AG20443 (cell line): Measurements from ENCODE around the gene SDHAF1.
A peak's percentile ranks its signal among the peaks of the same experiment; 100 is the strongest.
"Not testable (repeated sequence)": the region's sequence is repeated elsewhere in the genome, so short reads cannot be mapped to it uniquely, and the experiment has no call there.

Experiments
- DNase-seq: peaks from one replicate; pipeline ENCODE4 v3.0.0; 2012; ENCODE audit warnings: low spot score, mixed read lengths

Gene SDHAF1

DNA sequence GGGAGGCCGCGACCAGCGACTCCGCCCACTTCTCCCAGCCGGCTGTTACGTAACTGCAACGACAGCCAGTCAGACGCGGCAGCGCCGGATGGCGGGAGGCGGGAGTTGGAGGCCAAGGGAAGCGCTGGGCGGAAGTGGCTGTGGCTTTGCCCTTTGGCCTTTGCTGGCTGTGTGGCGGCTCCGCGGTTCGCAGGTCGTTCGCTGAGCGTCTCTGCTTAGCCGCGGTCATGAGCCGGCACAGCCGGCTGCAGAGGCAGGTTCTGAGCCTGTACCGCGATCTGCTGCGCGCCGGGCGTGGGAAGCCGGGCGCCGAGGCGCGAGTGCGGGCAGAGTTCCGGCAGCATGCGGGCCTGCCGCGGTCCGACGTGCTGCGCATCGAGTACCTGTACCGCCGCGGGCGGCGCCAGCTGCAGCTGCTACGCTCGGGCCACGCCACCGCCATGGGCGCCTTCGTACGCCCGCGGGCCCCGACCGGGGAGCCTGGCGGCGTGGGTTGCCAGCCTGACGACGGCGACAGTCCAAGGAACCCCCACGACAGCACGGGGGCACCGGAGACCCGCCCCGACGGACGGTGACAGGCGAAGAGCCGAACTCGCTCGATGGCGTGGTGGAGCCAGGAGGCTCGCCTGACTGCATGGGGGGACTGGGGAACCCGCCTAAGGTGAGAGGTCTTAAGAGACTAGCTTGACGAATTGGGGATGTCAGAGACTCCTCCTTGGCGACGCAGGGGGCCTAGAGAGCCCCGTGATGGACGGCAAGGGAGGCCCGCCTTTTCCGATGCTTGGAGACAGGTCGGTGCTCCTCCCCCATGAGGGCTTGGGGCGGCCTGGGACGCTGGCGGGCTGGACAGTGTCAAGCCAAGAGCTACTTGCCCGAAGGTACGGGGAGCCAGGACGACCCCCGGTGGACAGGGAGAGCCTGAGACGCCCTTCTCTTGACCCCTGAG, at the start of gene SDHAF1:
Gene SDHAF1 (plus strand): TSS at position 141 of the 946 bp plus-strand sequence. CDS start 87 bp downstream, at position 228.
- DNase-seq, result peak; percentile 98

GRCh38 chr19:35946203-35946602, 48.8 kb upstream of the SDHAF1 start:
- DNase-seq, result no peak

GRCh38 chr19:35949131-35949530, 45.9 kb upstream of the SDHAF1 start:
- DNase-seq, result peak; percentile 28

DNA sequence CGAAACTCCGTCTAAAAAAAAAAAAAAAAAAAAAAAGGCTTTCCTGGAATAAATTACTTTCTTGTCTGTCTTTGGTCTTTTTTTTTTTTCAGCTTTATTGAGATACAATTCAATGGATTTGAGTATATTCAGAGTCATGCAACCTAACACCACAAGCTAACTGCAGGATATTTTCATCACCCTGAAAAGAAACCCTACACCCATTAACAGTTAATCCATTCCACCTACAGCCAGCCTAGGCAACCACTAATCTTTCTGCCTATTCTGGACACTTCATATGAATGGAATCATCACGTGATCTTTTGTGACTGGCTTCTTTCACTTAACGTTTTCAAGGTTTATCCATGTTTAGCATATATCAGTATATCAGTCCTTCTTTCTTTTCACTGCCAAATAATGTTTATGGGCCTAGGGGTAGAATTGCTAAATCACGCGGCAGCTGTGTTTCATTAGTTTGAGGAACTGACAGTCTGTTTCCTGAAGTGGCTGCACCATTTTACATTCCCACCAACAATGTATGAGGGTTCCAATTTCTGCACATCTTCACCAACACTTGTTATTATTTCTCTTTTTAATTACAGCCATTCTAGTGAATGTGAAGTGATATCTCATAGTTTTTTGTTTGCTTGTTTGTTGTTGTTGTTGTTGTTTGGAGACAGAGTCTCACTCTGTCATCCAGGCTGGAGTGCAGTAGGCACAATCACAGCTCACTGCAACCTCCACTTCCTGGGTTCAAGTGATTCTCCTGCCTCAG, 38.9 kb upstream of the SDHAF1 start:
- no peak for DNase-seq

DNA sequence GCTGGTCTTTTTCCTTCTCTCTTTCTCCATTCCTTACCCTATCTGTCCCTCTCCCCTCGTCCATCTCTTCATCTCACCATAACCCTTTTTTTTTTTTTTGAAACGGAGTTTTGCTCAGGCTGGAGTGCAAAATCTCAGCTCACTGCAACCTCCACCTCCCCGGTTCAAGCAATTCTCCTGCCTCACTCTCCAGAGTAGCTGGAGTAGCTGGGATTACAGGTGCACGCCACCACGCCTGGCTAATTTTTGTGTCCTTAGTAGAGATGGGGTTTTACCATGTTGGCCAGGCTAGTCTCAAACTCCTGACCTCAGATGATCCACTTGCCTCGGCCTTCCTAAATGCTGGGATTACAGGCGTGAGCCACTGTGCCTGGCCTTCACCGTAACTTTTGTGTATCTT, 37.6 kb upstream of the SDHAF1 start:
- not testable (repeated sequence) for DNase-seq

DNA sequence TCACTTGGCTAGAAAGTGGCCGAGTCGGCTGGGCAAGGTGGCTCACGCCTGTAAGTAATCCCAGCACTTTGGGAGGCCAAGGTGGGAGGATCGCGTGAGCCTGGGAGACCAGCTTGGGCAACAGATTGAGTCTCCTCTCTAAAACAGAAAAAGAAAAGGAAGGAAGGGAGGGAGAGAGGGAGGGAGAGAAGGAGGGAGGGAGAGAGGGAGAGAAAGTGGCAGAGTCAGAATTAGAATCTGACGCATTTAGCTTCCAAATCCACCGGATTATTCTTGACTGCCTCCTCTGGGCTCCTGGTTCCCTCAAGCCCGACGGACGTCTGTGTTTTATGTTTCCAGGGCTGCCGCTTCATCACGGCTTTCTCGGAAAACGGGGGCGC, 36.3 kb upstream of the SDHAF1 start:
- DNase-seq, result no peak

GRCh38 chr19:35959040-35959967, 35.7 kb upstream of the SDHAF1 start:
- DNase-seq, result peak; percentile 75

- no peak for DNase-seq
These were observed 35.0 kb upstream of the SDHAF1 start for GRCh38 chr19:35959968-35960320.

GRCh38 chr19:35960432-35960972, 34.5 kb upstream of the SDHAF1 start:
- no peak for DNase-seq

DNA sequence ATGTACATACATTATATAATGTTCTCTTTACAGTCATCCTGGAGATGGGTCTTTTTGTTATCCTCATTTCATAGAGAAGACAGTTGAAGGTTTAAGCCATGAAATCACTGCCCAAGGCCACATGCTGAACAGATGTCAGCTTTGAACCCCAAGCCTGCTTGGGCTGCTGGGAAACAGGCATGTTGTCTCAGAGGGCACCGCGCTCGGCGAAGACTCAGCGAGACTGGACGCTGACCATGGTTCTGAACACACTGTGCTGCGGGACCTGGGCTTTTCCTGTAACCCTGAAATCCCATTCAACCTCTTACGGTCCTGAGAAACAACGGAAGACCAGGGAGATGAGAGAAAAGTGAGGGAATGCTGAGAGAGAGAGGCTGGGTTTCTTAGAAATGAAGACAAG, 31.5 kb upstream of the SDHAF1 start:
- DNase-seq, result peak; percentile 82

DNA sequence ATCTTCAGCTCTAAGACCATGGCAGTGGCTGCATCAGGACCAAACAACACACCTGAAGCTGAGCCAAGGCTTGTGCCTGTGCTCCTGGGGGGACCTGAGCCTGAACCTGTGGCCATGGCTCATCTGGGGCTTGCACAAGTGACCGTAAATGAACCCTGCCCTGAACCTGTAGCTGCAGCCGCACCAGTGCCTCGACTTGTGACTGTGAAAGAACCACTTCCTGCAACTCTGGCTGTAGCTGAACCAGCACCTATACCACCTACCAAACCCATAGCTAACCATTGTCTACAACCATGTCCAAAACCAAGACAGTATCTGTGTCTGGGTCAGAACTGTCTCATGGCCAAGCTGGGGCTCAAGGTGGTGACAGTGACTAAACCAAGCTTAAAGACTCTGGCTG, 28.2 kb upstream of the SDHAF1 start:
- DNase-seq, result no peak

GRCh38 chr19:35973487-35973886, 21.5 kb upstream of the SDHAF1 start:
- no peak for DNase-seq

DNA sequence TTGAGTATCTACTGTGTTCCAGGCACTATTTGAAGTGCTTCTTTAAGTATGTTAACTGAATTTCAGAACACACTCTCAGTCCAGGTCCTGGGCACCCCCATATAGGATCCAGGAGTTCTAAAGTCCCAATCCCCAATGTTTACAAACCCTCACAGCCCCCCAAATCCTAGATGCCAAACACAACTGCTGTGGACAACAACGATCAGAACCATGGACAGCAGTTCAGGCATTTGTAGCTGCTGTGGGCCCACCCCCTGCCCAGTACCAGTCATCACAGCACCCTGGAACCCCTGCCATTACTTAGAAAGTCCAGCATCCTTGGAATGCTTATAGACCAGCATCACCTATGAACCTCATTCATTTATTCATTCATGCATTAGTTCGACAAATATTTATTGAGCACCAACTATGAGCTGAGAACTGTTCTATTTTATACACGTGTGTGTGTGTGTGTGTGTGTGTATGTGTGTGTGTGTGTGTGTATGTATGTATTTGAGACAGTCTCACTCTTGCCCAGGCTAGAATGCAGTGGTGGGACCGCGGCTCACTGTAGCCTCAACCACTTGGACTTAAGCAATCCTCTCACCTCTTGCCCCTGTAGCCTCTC, 19.3 kb upstream of the SDHAF1 start:
- DNase-seq, result peak; percentile 66

DNA sequence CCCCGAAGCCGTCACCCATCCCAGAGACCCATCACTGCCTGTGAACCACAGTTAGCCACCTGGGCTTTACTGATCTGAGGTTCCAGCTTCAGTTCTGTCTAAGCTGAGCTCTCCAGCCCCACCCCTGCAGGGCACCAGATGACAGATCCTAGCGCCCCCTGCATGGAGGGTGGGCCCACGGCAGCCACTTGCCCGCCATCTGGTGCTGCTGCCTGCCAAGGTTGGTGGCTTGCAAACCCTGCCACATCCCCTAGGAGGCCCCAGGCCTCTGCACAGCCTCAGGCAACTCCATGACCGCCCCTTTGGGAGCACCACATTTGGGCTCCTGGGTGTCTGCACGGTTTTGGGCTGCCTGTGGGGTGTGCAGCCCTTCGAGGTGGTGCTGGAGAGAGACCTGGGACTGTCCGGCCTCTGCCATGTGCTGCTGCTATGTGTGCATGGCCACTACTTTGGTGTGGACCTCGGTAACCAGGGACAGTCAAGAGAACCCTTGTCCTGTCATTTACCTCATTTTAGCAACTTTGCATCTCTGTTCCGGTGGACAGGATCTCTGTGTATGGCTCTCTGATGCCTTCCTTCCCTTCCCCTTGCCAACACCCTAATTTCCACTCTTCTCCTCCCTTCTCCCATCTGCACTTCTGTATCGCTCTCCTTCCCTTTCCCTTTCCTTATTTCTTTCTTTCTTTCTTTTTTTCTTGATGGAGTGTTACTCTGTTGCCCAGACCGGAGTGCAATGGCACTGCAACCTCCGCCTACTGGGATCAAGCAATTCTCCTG, 17.4 kb upstream of the SDHAF1 start:
- no peak for DNase-seq

DNA sequence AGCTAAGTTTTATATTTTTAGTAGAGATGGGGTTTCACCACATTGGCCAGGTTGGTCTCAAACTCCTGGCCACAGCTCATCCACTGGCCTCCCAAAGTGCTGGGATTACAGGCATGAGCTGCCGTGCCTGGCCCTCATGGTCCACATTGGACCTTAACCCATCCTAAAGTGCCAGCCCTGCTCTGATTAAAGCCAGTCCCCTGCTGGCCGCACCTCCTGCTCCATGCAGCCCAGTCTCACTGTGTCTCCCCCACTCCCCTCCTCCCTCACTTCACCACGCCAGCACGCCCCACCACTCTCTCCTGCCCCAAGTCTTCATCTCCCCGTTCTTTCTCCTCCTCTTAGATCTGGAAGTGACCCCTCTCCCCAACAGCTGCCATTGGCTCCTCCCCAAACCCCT, 16.7 kb upstream of the SDHAF1 start:
- DNase-seq, result no peak

DNA sequence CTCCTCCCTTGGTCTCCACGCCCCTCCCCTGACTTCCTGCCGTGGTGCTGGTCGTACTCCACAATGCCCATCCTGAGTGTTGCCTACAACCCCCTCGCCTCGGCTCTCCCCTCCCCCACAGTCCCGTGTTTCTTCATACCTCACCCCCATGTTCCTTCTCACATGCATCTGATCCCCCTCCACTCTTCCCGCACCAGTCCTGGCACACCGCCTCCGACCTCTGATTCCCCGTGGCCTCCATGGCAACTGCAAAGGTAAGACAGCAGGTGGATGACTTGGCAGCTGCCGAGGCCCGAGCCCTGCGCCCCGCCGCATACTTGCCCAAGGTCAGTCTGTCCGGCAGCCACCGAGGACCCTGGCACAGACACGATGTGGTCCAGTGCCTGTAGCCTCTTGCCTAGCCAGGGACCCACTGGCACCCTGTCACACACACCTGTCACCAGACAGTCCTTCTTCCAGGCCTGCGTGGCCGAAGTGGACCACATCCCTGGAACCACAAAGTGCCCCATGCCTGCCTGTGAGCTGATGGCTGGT, 16.1 kb upstream of the SDHAF1 start:
- no peak for DNase-seq

- not testable (repeated sequence) for DNase-seq
These were observed 14.0 kb upstream of the SDHAF1 start for GRCh38 chr19:35980997-35981396.

DNA sequence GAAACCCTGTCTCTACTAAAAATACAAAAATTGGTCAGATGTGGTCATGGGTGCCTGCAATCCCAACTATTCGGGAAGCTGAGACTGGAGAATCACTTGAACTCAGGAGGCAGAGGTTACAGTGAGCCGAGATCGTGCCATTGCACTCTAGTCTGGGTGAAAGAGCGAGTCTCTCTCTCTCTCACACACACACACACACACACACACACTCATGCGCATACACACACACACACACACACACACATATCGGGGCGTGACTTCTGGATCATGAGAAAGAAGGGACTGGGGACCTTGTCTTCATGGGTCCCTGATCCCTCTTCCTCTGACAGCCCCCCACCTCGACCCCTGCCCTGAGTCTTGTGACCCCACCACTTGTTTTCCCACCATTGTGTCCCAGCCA, 11.8 kb upstream of the SDHAF1 start:
- DNase-seq, result no peak

GRCh38 chr19:35986111-35986510, 8.9 kb upstream of the SDHAF1 start:
- no peak for DNase-seq
